Liver (tissue), 9 donors: Measurements from ENCODE around the gene TPK1. TPM values are rescaled to one million over a fixed set of nuclear protein-coding genes. Genes with fewer than 3 reads are reported as not detected.

ENCODE experiments used
- DNase-seq: peaks from one replicate; pipeline ENCODE4 v3.0.0-alpha.2; 2017; ENCODE audit warnings: low spot score
- H3K27ac ChIP-seq, 2 donors: one replicate each; pipeline ENCODE4 v1.7.0; 2013; ENCODE audit warnings: inconsistent platforms in 2 of 2, low read length in 2 of 2, control low read depth in 1 of 2, low read depth in 1 of 2, mild to moderate bottlenecking in 1 of 2
- H3K27me3 ChIP-seq, 4 donors: one replicate each; pipeline versions ENCODE4 v1.6.1 to v1.7.0; 2013; ENCODE audit warnings: low read length in 3 of 4, inconsistent platforms in 1 of 4, mild to moderate bottlenecking in 1 of 4, moderate library complexity in 1 of 4; ENCODE audit not compliant: control insufficient read depth in 4 of 4, insufficient read depth in 4 of 4
- H3K36me3 ChIP-seq, 4 donors: one replicate each; pipeline versions ENCODE4 v1.6.1 to v1.7.0; 2013; ENCODE audit warnings: low read length in 3 of 4, mild to moderate bottlenecking in 3 of 4, low read depth in 1 of 4, moderate library complexity in 1 of 4; ENCODE audit not compliant: control insufficient read depth in 4 of 4, insufficient read depth in 3 of 4
- H3K4me1 ChIP-seq, 4 donors: one replicate each; pipeline versions ENCODE4 v1.6.1 to v1.7.0; 2013; ENCODE audit warnings: low read length in 3 of 4, mild to moderate bottlenecking in 3 of 4, moderate library complexity in 1 of 4; ENCODE audit not compliant: control insufficient read depth in 4 of 4, insufficient read depth in 4 of 4
- H3K4me3 ChIP-seq, 3 donors: one replicate each; pipeline versions ENCODE4 v1.6.1 to v1.7.0; 2013; ENCODE audit warnings: low read length in 3 of 3, control low read depth in 1 of 3, low read depth in 1 of 3, mild to moderate bottlenecking in 1 of 3
- H3K9ac ChIP-seq, 2 donors: one replicate each; pipeline ENCODE4 v1.7.0; 2013; ENCODE audit warnings: low read length in 2 of 2, mild to moderate bottlenecking in 2 of 2, moderate library complexity in 2 of 2, control low read depth in 1 of 2, low read depth in 1 of 2
- H3K9me3 ChIP-seq, 4 donors: one replicate each; pipeline versions ENCODE4 v1.6.1 to v1.7.0; 2013; ENCODE audit warnings: low read length in 3 of 4; ENCODE audit not compliant: control insufficient read depth in 4 of 4
- RAD21 ChIP-seq, 2 donors: IDR thresholded peaks; 2 replicates each; pipeline ENCODE4 v1.6.1; 2016; ENCODE audit warnings: antibody characterized with exemption in 2 of 2, mild to moderate bottlenecking in 2 of 2
- REST ChIP-seq: IDR thresholded peaks from 2 replicates; pipeline ENCODE4 v1.6.1; 2016; ENCODE audit warnings: antibody characterized with exemption, mild to moderate bottlenecking
- WGBS: extraction: QIAGEN DNeasy Blood & Tissue Kit; methylation state at CpG from one replicate; pipeline ENCODE4 v1.1.7; 2013; 5-methylcytosine and 5-hydroxymethylcytosine counted together
- polyA plus RNA-seq, 2 donors: library from polyadenylated mRNA; stranded (reverse) in 1 of 2; unstranded in 1 of 2; fragments of 200-250 nt in 1 of 2; fragments of >200 nt in 1 of 2; fragmentation: Nextera tagmentation in 1 of 2; extraction: Ambion mirVana in 1 of 2; gene quantifications; one replicate each; pipeline versions ENCODE4 v1.2.1 to v1.2.3, GENCODE V29; 2013 to 2015
- total RNA-seq, 2 donors: library from RNA; depleted of rRNA; stranded (reverse); fragments of >200 nt; gene quantifications; one replicate each; pipeline ENCODE4 v1.2.3, GENCODE V29; 2014
- TF ChIP-seq, protein P1 (sequence below): fragments of 150-350 bp; IDR thresholded peaks from 2 replicates; pipeline ENCODE4 v1.5.1; 2017; ENCODE audit warnings: improper control_type of control experiment, low read depth, low read length; ENCODE audit not compliant: missing input control
- TF ChIP-seq, protein P2 (sequence below): IDR thresholded peaks from 2 replicates; pipeline ENCODE4 v1.6.1; 2016; ENCODE audit warnings: antibody characterized with exemption
- donor health status: healthy.
- donor health status: healthy.
- donor health status: healthy.
- donor health status: healthy.
- donor health status: healthy.

The TPK1 gene
- total and polyA plus RNA-seq, 4 donors: 2.2 to 7.5 (median 3.3) TPM

GRCh38 chr7:144438759-144439158 is 397.1 kb downstream of the TPK1 start (continued):
- TF ChIP-seq, protein P1, sequence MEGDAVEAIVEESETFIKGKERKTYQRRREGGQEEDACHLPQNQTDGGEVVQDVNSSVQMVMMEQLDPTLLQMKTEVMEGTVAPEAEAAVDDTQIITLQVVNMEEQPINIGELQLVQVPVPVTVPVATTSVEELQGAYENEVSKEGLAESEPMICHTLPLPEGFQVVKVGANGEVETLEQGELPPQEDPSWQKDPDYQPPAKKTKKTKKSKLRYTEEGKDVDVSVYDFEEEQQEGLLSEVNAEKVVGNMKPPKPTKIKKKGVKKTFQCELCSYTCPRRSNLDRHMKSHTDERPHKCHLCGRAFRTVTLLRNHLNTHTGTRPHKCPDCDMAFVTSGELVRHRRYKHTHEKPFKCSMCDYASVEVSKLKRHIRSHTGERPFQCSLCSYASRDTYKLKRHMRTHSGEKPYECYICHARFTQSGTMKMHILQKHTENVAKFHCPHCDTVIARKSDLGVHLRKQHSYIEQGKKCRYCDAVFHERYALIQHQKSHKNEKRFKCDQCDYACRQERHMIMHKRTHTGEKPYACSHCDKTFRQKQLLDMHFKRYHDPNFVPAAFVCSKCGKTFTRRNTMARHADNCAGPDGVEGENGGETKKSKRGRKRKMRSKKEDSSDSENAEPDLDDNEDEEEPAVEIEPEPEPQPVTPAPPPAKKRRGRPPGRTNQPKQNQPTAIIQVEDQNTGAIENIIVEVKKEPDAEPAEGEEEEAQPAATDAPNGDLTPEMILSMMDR: no peak
- TF ChIP-seq, protein P2, sequence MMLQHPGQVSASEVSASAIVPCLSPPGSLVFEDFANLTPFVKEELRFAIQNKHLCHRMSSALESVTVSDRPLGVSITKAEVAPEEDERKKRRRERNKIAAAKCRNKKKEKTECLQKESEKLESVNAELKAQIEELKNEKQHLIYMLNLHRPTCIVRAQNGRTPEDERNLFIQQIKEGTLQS: no peak

GRCh38 chr7:144437370-144438191 is 398.3 kb downstream of the TPK1 start:
- 85% methylated on average over 4 of the region's 4 CpGs for WGBS

More at GRCh38 chr7:144437370-144438191, 398.3 kb downstream of the TPK1 start:
- Histone ChIP-seq H3K9ac (no peak overlapping the region), H3K27me3 (peaks cover 0 to 5% (median 0%) of the 10 kb centered on the region in 4 donors), H3K4me3 (no peak overlapping the region), H3K27ac (no peak overlapping the region), H3K36me3 (no peaks in the 10 kb centered on the region), H3K9me3 (no peaks in the 10 kb centered on the region), H3K4me1 (no peaks in the 10 kb centered on the region)
- TF ChIP-seq, protein P1: peak; percentile 52
- TF ChIP-seq RAD21 (IDR thresholded peaks at IDR 0.05): peak; percentile 72 to 80
- TF ChIP-seq REST: no peak
- peak; percentile 57 for DNase-seq
